DMS153 (cell line): ENCODE results near the gene ZNF486.
A peak's percentile ranks its signal among the peaks of the same experiment; 100 is the strongest.
"Not testable (repeated sequence)": the region's sequence is repeated elsewhere in the genome, so short reads cannot be mapped to it uniquely, and the experiment has no call there.

Experiments used
- DNase-seq: peaks from one replicate; lab custom pipeline; 2025; lab: John Stamatoyannopoulos, UW

The ZNF486 gene

GRCh38 chr19:20233105-20233504 lies 66.1 kb downstream of the ZNF486 start:
- DNase-seq = no peak

- no peak for DNase-seq
Observed at GRCh38 chr19:20235156-20235555, 68.1 kb downstream of the ZNF486 start.

- peak; percentile 82 for DNase-seq
Observed at GRCh38 chr19:20237773-20238623, 71.0 kb downstream of the ZNF486 start.

- DNase-seq = no peak
Observed at GRCh38 chr19:20243629-20244028, 76.6 kb downstream of the ZNF486 start.

- DNase-seq = no peak
Observed at GRCh38 chr19:20244356-20244755, 77.3 kb downstream of the ZNF486 start.

GRCh38 chr19:20245309-20245708 lies 78.3 kb downstream of the ZNF486 start:
- no peak for DNase-seq

- no peak for DNase-seq
Observed at GRCh38 chr19:20247016-20247683, 80.1 kb downstream of the ZNF486 start.

GRCh38 chr19:20248258-20248657 lies 81.2 kb downstream of the ZNF486 start:
- DNase-seq = not testable (repeated sequence)
